CD4-positive, alpha-beta T cell treated with Interleukin-21 for 1 hour (primary cell): Measurements from ENCODE around the gene ALKBH8.
A peak's percentile ranks its signal among the peaks of the same experiment; 100 is the strongest.
"Not testable (repeated sequence)": the region's sequence is repeated elsewhere in the genome, so short reads cannot be mapped to it uniquely, and the experiment has no call there.

Source experiments
- DNase-seq: peaks from one replicate; pipeline ENCODE4 v3.0.0-alpha.2; 2020

The ALKBH8 gene

GRCh38 chr11:107576497-107577345 is 11.2 kb upstream of the ALKBH8 start:
- DNase-seq: peak; percentile 49

- DNase-seq: no peak
These were observed 7.9 kb upstream of the ALKBH8 start for GRCh38 chr11:107573438-107573837.

DNA sequence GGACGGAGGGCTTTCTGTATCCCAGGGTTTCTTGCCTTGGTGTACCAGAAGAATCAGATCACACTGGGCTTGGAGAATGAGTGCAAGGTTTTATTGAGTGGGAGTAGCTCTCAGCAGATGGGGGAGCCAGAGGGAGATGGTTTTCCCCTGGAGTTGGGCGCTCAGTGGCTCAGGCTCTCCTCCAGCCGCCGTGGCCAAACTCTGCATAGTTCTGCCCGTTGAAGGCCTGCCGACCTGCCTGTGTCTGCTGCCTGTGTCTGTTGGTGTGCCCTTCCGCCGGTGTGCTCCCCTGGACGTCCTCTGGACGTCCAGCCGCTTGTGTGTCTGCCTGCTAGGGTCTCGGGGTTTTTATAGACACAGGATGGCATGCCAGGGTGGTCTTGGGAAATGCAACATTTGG is 4.5 kb upstream of the ALKBH8 start:
- no peak for DNase-seq

- DNase-seq: no peak
These were observed 2.3 kb upstream of the ALKBH8 start for GRCh38 chr11:107567739-107568335.

DNA sequence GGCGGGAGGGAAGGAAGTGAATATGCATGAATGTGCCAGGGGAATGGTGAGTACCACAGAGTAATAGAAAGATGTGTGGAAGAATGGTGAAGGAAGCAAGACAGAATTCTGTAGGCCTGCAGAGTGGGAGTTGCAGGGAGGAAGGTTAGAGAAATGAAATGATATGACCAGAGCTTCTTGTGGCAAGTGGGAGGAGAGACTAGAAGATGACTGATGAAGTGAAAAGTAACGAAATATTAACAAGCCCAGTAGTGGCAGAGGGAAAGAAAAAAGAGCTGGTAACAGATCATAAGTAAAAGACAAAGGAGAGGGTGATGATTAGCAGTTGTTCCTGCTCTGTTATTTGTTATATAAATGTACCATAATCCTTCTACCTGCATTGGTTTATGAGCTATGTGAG is 1.0 kb upstream of the ALKBH8 start:
- DNase-seq: no peak

DNA sequence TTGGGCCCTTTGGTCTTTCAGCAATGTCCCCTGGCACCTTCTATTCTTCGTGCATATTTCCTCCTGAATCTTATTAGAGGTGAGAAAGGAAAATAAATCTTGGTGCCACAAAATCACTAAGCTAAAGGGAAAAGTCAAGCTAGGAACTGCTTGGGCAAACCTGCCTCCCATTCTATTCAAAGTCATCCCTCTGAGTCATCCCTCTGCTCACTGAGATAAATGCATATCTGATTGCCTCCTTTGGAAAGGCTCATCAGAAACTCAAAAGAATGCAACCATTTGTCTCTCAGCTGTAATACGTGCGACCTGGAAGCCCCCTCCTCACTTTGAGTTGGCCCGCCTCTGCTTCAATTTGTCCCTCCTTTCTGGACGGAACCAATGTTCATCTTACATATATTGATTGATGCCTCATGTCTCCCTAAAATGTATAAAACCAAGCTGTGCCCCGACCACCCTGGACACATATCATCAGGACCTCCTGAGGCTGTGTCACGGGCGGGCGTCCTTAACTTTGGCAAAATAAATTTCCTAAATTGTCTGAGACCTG is 493 bp upstream of the ALKBH8 start:
- DNase-seq: not testable (repeated sequence)

DNA sequence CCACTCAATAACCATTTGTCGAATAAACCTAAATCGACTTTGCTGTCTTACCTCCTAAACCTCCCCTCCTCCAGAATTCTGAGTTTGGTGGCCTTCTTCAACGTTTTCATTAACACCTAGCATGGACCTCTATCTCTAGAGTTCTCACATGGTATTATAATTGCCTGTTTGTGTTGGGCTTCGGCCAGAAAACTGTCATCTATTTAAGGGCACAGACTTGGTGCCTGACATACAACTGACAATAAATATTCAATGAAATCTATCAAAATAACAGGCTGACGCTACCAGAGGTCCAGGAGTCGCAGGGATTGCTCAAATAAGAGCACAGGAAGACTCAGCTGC is 687 bp downstream of the ALKBH8 start:
- no peak for DNase-seq

GRCh38 chr11:107563702-107564101 is 1.8 kb downstream of the ALKBH8 start:
- peak; percentile 48 for DNase-seq

GRCh38 chr11:107562647-107563208 is 2.8 kb downstream of the ALKBH8 start:
- DNase-seq: no peak

DNA sequence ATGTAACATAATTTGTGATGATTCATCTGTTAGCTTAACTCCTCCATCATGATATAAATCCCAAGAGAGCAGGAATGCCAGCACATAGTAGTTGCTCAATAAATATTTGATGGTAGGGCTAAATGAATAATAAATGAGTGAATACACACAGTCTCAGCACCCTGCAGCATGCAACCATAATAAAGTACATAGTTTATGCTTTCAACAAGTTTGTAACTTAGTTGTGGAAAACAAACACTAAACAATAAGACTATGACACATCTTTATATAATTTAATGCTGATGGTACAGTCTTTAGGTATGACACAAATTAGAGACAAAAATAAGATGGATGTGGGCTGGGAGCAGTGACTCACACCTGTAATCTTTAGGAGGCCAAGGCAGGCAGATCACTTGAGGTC is 3.8 kb downstream of the ALKBH8 start:
- no peak for DNase-seq

- no peak for DNase-seq
These were observed 15.2 kb downstream of the ALKBH8 start for GRCh38 chr11:107550304-107550703.

- DNase-seq: no peak
These were observed 15.6 kb downstream of the ALKBH8 start for GRCh38 chr11:107549954-107550285.

DNA sequence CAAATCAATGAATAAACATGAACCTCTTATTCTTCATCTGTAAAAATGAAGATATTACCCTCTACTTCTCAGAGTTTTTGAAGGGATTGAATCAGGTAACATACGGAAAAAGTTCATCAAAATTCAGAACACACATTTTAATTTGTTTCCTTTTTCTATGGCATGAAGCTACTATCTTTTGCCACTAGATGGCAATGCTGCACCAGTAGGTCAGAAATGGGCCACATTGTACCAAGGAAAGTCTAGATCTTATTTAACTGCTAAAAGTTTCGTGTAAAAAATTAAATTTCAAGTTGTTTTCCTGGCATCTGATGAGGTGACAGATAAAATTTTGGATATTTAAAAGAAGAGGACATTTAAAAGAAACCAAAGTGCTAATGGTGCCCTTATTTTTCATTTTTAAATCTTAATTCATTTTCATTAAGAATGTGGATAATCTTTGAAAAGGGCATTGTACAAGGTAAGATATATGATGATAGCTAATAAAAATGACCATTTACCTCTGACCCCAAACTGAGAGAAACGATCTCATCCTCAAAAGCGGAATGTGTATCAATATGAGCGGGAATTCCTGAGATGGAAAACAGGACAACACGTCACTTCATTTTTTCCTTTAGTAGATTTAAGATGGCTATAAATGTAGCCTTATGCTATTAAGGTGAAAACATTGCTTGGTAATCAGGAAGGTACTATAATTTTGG is 16.1 kb downstream of the ALKBH8 start:
- DNase-seq: peak; percentile 55

GRCh38 chr11:107547961-107548360 is 17.6 kb downstream of the ALKBH8 start:
- no peak for DNase-seq

DNA sequence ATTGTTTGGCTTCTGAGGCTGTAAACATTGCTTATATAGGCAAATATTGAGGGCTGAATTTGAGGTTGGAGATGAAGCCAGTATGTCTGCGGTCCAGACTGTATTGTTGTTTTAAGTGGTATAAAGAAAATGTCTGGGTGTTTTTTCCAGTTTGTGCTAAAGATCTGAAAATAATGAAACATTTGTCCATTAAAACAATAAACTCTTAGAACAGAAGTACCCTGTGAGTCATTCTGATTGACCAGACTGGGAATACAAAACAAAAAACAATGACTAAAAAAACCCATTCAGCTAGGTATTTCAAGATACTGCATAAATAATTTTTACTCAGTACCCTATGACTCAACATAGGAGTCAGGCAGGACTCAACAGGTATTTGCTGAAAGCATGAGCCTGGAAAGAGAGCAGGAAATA is 20.4 kb downstream of the ALKBH8 start:
- no peak for DNase-seq

GRCh38 chr11:107538821-107539220 is 26.7 kb downstream of the ALKBH8 start:
- DNase-seq: no peak

GRCh38 chr11:107538239-107538638 is 27.3 kb downstream of the ALKBH8 start:
- no peak for DNase-seq

DNA sequence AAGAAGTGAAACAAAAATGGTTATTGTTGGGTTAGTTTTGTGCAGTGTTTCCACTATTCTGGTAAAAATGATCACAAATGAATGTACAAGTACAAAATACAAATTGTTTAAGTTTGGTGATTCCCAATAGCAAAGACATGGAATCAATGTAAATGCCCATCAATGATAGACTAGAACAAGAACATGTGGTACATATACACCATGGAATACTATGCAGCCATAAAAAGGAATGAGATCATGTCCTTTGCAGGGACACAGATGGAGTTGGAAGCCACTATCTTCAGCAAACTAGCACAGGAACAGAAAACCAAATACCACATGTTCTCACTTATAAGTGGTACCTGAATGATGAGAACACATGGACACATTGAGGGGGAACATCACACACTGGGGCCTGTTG is 28.4 kb downstream of the ALKBH8 start:
- DNase-seq: not testable (repeated sequence)

DNA sequence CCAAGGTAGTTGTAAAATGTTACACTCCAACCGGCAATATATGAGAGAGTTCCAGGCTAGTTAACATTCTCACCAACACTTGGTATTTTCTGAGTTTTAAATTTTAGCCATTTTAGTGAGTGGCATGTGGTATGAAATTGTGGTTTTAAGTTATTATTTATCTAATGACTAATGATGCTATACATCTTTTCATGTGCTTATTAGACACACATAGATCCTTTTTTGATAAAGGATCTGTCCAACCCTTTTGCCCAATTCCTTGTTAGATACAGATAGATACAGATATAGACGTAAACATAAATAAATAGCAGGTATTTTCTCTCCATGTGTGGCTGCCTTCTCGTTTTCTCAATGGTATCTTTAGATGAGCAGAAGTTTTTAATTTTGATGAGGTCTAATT is 39.3 kb downstream of the ALKBH8 start:
- no peak for DNase-seq

- DNase-seq: no peak
These were observed 56.7 kb downstream of the ALKBH8 start for GRCh38 chr11:107508858-107509244.

- DNase-seq: no peak
These were observed 57.2 kb downstream of the ALKBH8 start for GRCh38 chr11:107508201-107508857.

- DNase-seq: no peak
These were observed 59.8 kb downstream of the ALKBH8 start for GRCh38 chr11:107505647-107506225.

GRCh38 chr11:107504981-107505380 is 60.6 kb downstream of the ALKBH8 start:
- no peak for DNase-seq
